Activated CD4-positive, alpha-beta memory T cell treated with anti-CD3 and anti-CD28 coated beads for 36 hours (primary cell): Measurements from ENCODE around the gene UBR3. TPM values are rescaled to one million over a fixed set of nuclear protein-coding genes. Genes with fewer than 3 reads are reported as not detected.
"Not testable (repeated sequence)": the region's sequence is repeated elsewhere in the genome, so short reads cannot be mapped to it uniquely, and the experiment has no call there.

Experiments used
- CTCF ChIA-PET: fragments of 350-600 bp; sonication (Branson Sonifier 250); formaldehyde crosslinking; loops from one replicate; lab custom pipeline; 2021; ENCODE audit warnings: antibody characterized with exemption, inconsistent platforms; lab: Charles Lee
- POLR2A ChIA-PET: fragments of 350-600 bp; sonication (Branson Sonifier 250); formaldehyde crosslinking; loops from one replicate; lab custom pipeline; 2021; ENCODE audit warnings: antibody characterized with exemption; lab: Charles Lee
- DNase-seq: peaks from one replicate; pipeline ENCODE4 v3.0.0-alpha.2; 2020
- H3K27ac Mint-ChIP-seq: one replicate; pipeline ENCODE4 v1.8.0; 2021; ENCODE audit warnings: mixed read lengths
- H3K27me3 Mint-ChIP-seq: one replicate; pipeline ENCODE4 v1.8.0; 2021; ENCODE audit warnings: mixed read lengths
- H3K36me3 Mint-ChIP-seq: one replicate; pipeline ENCODE4 v1.8.0; 2021; ENCODE audit warnings: mixed read lengths
- H3K4me1 Mint-ChIP-seq: one replicate; pipeline ENCODE4 v1.8.0; 2021; ENCODE audit warnings: low read depth, mixed read lengths
- H3K4me3 Mint-ChIP-seq: one replicate; pipeline ENCODE4 v1.8.0; 2021; ENCODE audit warnings: mild to moderate bottlenecking, mixed read lengths
- H3K9me3 Mint-ChIP-seq: one replicate; pipeline ENCODE4 v1.8.0; 2021; ENCODE audit warnings: mixed read lengths
- intact Hi-C: fragments of 100-400 bp; cut with micrococcal nuclease; formaldehyde crosslinking; loops from one replicate; pipeline ENCODE4 v1.15.1; 2023
- total RNA-seq, 2 experiments: library from RNA; stranded (reverse); gene quantifications; one replicate each; pipeline ENCODE4 v1.2.3, GENCODE V29; 2021

UBR3 gene
- total RNA-seq, 2 experiments from 2014 or later: 16.2 to 18.1 TPM

- POLR2A ChIA-PET, H3K27ac Mint-ChIP-seq, H3K27me3 Mint-ChIP-seq, H3K4me3 Mint-ChIP-seq, H3K9me3 Mint-ChIP-seq, DNase-seq, intact Hi-C loops, CTCF ChIA-PET: not testable (repeated sequence)
- Mint-ChIP-seq H3K4me1 (peaks cover 25% of the 10 kb centered on the region), H3K36me3 (peaks cover 18% of the 10 kb centered on the region)
Observed at GRCh38 chr2:169848959-169849693, 21.9 kb downstream of the UBR3 start.

GRCh38 chr2:169849710-169850109 lies 22.5 kb downstream of the UBR3 start:
- DNase-seq: no peak
- Mint-ChIP-seq H3K4me3 (no peak overlapping the region), H3K27me3 (no peaks in the 10 kb centered on the region), H3K27ac (no peak overlapping the region), H3K4me1 (peaks cover 25% of the 10 kb centered on the region), H3K9me3 (no peaks in the 10 kb centered on the region), H3K36me3 (peaks cover 18% of the 10 kb centered on the region)
- ChIA-PET POLR2A (no interaction called here), CTCF (no interaction called here)
- intact Hi-C loops: no loop called here

- intact Hi-C loops: no loop called here
- no peaks in the 10 kb centered on the region for H3K27me3 Mint-ChIP-seq
- H3K4me1 Mint-ChIP-seq: peaks cover 15% of the 10 kb centered on the region
- H3K27ac Mint-ChIP-seq: no peak overlapping the region
- POLR2A ChIA-PET: interaction anchor here (0.7 kb wide), 1 partner anchor 58 kb away, joined by 3 read pairs; no protein-coding TSS in a partner anchor
- CTCF ChIA-PET: no interaction called here
- no peak for DNase-seq
- peaks cover 3% of the 10 kb centered on the region for H3K9me3 Mint-ChIP-seq
- H3K4me3 Mint-ChIP-seq: no peak overlapping the region
- H3K36me3 Mint-ChIP-seq: peaks cover 21% of the 10 kb centered on the region
Observed at GRCh38 chr2:169853041-169853668, 25.9 kb downstream of the UBR3 start.

GRCh38 chr2:169855281-169856258 lies 28.3 kb downstream of the UBR3 start:
- DNase-seq, H3K4me1 Mint-ChIP-seq, H3K4me3 Mint-ChIP-seq, CTCF ChIA-PET, H3K27me3 Mint-ChIP-seq, intact Hi-C loops, H3K9me3 Mint-ChIP-seq, H3K27ac Mint-ChIP-seq, POLR2A ChIA-PET: not testable (repeated sequence)
- peaks cover 11% of the 10 kb centered on the region for H3K36me3 Mint-ChIP-seq

GRCh38 chr2:169859423-169859822 lies 32.2 kb downstream of the UBR3 start:
- no peak for DNase-seq
- Mint-ChIP-seq H3K36me3 (peaks cover 10% of the 10 kb centered on the region), H3K4me3 (no peak overlapping the region), H3K27me3 (no peaks in the 10 kb centered on the region), H3K9me3 (peaks cover 3% of the 10 kb centered on the region), H3K27ac (no peak overlapping the region), H3K4me1 (peaks cover 14% of the 10 kb centered on the region)
- POLR2A ChIA-PET: no interaction called here
- CTCF ChIA-PET: no interaction called here
- intact Hi-C loops: no loop called here

GRCh38 chr2:169860149-169860548 lies 32.9 kb downstream of the UBR3 start:
- H3K36me3 Mint-ChIP-seq: peaks cover 10% of the 10 kb centered on the region
- intact Hi-C loops: no loop called here
- no peak overlapping the region for H3K4me3 Mint-ChIP-seq
- peaks cover 15% of the 10 kb centered on the region for H3K4me1 Mint-ChIP-seq
- ChIA-PET CTCF (no interaction called here), POLR2A (no interaction called here)
- peaks cover 3% of the 10 kb centered on the region for H3K9me3 Mint-ChIP-seq
- H3K27me3 Mint-ChIP-seq: no peaks in the 10 kb centered on the region
- H3K27ac Mint-ChIP-seq: no peak overlapping the region
- no peak for DNase-seq

GRCh38 chr2:169862816-169863215 lies 35.6 kb downstream of the UBR3 start:
- H3K4me1 Mint-ChIP-seq: peaks cover 22% of the 10 kb centered on the region
- intact Hi-C loops: no loop called here
- no peaks in the 10 kb centered on the region for H3K9me3 Mint-ChIP-seq
- H3K4me3 Mint-ChIP-seq: no peak overlapping the region
- no peaks in the 10 kb centered on the region for H3K27me3 Mint-ChIP-seq
- no peak for DNase-seq
- ChIA-PET CTCF (interaction anchor here (1.4 kb wide), 1 partner anchor 34 kb away, joined by 3 read pairs; no protein-coding TSS in a partner anchor), POLR2A (no interaction called here)
- H3K27ac Mint-ChIP-seq: no peak overlapping the region
- H3K36me3 Mint-ChIP-seq: peaks cover 7% of the 10 kb centered on the region

GRCh38 chr2:169865492-169865891 lies 38.2 kb downstream of the UBR3 start:
- Mint-ChIP-seq H3K27me3 (no peaks in the 10 kb centered on the region), H3K27ac (no peak overlapping the region), H3K4me1 (peaks cover 27% of the 10 kb centered on the region), H3K4me3 (no peak overlapping the region), H3K9me3 (no peaks in the 10 kb centered on the region), H3K36me3 (peaks cover 4% of the 10 kb centered on the region)
- ChIA-PET POLR2A (no interaction called here), CTCF (no interaction called here)
- intact Hi-C loops: no loop called here
- no peak for DNase-seq

GRCh38 chr2:169866230-169866629 lies 39.0 kb downstream of the UBR3 start:
- H3K4me1 Mint-ChIP-seq: peaks cover 27% of the 10 kb centered on the region
- H3K27me3 Mint-ChIP-seq, H3K27ac Mint-ChIP-seq, POLR2A ChIA-PET, H3K36me3 Mint-ChIP-seq, H3K4me3 Mint-ChIP-seq, H3K9me3 Mint-ChIP-seq, DNase-seq, intact Hi-C loops: not testable (repeated sequence)
- CTCF ChIA-PET: interaction anchor here (0.7 kb wide), 1 partner anchor 62 kb away, joined by 3 read pairs; no protein-coding TSS in a partner anchor

- ChIA-PET POLR2A (no interaction called here), CTCF (no interaction called here)
- no peak for DNase-seq
- intact Hi-C loops: no loop called here
- no peaks in the 10 kb centered on the region for H3K9me3 Mint-ChIP-seq
- no peaks in the 10 kb centered on the region for H3K27me3 Mint-ChIP-seq
- no peak overlapping the region for H3K4me3 Mint-ChIP-seq
- no peak overlapping the region for H3K27ac Mint-ChIP-seq
- no peaks in the 10 kb centered on the region for H3K36me3 Mint-ChIP-seq
- H3K4me1 Mint-ChIP-seq: peaks cover 27% of the 10 kb centered on the region
Observed at GRCh38 chr2:169867579-169867978, 40.3 kb downstream of the UBR3 start.

- no peaks in the 10 kb centered on the region for H3K36me3 Mint-ChIP-seq
- no peak overlapping the region for H3K4me3 Mint-ChIP-seq
- DNase-seq: no peak
- no peak overlapping the region for H3K27ac Mint-ChIP-seq
- peaks cover 17% of the 10 kb centered on the region for H3K4me1 Mint-ChIP-seq
- CTCF ChIA-PET: interaction anchor here (0.6 kb wide), 1 partner anchor 730 kb away, joined by 4 read pairs; no protein-coding TSS in a partner anchor
- POLR2A ChIA-PET: no interaction called here
- H3K27me3 Mint-ChIP-seq: no peaks in the 10 kb centered on the region
- no peaks in the 10 kb centered on the region for H3K9me3 Mint-ChIP-seq
- intact Hi-C loops: no loop called here
Observed at GRCh38 chr2:169868951-169869350, 41.7 kb downstream of the UBR3 start.

GRCh38 chr2:169871369-169871768 lies 44.1 kb downstream of the UBR3 start:
- peaks cover 11% of the 10 kb centered on the region for H3K4me1 Mint-ChIP-seq
- CTCF ChIA-PET, DNase-seq, H3K4me3 Mint-ChIP-seq, intact Hi-C loops, H3K27me3 Mint-ChIP-seq, H3K9me3 Mint-ChIP-seq, H3K27ac Mint-ChIP-seq, H3K36me3 Mint-ChIP-seq: not testable (repeated sequence)
- POLR2A ChIA-PET: interaction anchor here (0.6 kb wide), 1 partner anchor 31 kb away, joined by 4 read pairs; no protein-coding TSS in a partner anchor
